ENCODE measurements around the gene PTPRO. TPM values are rescaled to one million over a fixed set of nuclear protein-coding genes. Genes with fewer than 3 reads are reported as not detected.

PTPRO gene
- total RNA-seq, 3 donors from 2014 or later: 11.0 to 39.9 (median 21.9) TPM

DNA sequence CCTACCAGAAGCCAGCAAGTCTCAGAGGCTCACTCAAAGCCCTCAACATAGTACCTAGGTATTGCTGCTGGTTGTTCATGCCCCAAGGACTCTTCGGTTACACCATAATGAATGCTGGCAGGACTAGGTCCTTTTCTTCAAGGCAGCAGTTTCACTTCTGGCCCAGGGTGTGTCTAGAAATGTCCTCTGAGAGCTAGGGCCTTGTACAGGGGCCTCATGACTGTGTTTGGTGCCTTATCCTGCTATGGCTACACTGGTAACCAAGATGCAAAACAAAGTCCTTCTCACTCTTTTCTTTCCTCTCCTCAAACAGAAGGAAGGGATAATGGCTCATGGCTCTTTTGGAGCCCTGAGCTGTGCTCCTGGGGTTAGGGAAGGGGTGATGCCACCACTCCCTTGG is 15.2 kb upstream of the PTPRO start:
- TF ChIP-seq, protein P1, sequence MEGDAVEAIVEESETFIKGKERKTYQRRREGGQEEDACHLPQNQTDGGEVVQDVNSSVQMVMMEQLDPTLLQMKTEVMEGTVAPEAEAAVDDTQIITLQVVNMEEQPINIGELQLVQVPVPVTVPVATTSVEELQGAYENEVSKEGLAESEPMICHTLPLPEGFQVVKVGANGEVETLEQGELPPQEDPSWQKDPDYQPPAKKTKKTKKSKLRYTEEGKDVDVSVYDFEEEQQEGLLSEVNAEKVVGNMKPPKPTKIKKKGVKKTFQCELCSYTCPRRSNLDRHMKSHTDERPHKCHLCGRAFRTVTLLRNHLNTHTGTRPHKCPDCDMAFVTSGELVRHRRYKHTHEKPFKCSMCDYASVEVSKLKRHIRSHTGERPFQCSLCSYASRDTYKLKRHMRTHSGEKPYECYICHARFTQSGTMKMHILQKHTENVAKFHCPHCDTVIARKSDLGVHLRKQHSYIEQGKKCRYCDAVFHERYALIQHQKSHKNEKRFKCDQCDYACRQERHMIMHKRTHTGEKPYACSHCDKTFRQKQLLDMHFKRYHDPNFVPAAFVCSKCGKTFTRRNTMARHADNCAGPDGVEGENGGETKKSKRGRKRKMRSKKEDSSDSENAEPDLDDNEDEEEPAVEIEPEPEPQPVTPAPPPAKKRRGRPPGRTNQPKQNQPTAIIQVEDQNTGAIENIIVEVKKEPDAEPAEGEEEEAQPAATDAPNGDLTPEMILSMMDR (IDR thresholded peaks at IDR 0.05): no peak
- no peak for ATAC-seq
- H3K9me3 ChIP-seq: no peaks in the 10 kb centered on the region
- no peaks in the 10 kb centered on the region for H3K36me3 ChIP-seq (ENCODE audit: low read depth)
- no peaks in the 10 kb centered on the region for H3K4me1 ChIP-seq (ENCODE audit: low read depth)
- H3K4me3 ChIP-seq: no peak overlapping the region
- intact Hi-C loops (cut with DNase I, micrococcal nuclease): no loop called here
- DNase-seq: no peak

DNA sequence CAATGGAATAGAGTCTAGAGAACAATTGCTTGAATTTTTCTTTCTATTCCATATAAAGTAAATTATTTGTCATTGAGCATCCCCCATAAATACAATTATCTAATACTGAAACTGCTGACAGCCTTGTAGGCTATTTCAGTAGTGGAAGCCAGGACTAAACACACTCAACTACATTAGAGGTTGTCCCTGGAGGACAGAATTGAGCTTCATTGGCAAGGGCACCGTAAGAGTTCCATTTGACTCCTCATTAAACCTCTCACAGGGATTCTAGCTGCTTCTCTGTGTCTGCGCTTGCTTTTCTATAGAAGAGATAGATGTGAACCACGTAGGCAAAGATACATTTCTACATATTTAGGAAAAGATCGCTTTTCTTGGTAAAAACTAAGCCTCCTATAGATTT is 3.5 kb upstream of the PTPRO start:
- TF ChIP-seq, protein P1 (IDR thresholded peaks at IDR 0.05): no peak
- Histone ChIP-seq H3K4me3 (no peak overlapping the region), H3K36me3 (ENCODE audit: low read depth) (no peaks in the 10 kb centered on the region), H3K9me3 (no peaks in the 10 kb centered on the region), H3K4me1 (ENCODE audit: low read depth) (no peaks in the 10 kb centered on the region)
- intact Hi-C loops (cut with DNase I, micrococcal nuclease): no loop called here
- ATAC-seq (no peak), DNase-seq (no peak)

DNA sequence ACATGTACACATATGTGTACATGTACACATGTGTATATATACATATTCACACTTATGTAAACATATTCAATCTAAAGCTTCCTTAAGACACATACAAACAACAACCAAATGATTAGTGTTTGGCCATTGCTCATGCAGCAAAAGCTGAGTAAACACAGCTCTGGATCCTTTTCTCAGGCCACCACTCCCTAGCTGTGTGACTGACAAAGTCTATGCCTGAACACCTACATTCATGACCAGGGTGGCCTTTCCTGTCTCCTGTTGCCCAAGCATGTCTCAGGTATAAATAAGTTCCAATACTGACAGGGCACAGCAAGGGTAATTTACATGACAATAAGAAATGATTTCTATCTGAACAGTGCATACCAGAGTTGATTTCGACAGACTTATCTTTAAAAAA is 1.4 kb upstream of the PTPRO start:
- ATAC-seq: no peak

DNA sequence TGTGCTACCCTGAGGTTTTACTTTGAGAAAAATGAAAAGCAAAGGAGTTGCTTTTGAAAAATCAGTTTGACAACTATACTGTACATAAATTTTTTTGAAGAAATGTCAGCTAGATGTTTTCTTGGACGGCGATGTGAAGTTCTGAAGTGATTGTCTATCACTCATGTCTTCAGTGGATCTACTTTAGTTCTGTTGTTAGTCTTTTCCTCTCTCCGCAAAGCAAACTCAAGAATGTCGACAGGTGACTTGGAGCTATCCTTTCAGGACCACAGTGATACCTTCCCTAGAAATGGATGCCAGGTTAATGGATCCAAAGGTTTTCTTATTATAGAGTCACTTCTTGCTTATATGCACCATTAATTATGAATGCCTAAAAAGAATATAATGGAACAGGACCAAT is 1.2 kb downstream of the PTPRO start:
- DNase-seq: no peak
- no peaks in the 10 kb centered on the region for H3K4me1 ChIP-seq (ENCODE audit: low read depth)
- ATAC-seq: no peak
- intact Hi-C loops (cut with DNase I, micrococcal nuclease): no loop called here
- H3K4me3 ChIP-seq: no peak overlapping the region
- TF ChIP-seq, protein P1 (IDR thresholded peaks at IDR 0.05): no peak
- no peaks in the 10 kb centered on the region for H3K36me3 ChIP-seq (ENCODE audit: low read depth)
- H3K9me3 ChIP-seq: no peaks in the 10 kb centered on the region

More for the DNA sequence above, 1.4 kb upstream of the PTPRO start:
- Histone ChIP-seq H3K4me1 (ENCODE audit: low read depth) (no peaks in the 10 kb centered on the region), H3K9me3 (no peaks in the 10 kb centered on the region), H3K4me3 (no peak overlapping the region), H3K36me3 (ENCODE audit: low read depth) (no peaks in the 10 kb centered on the region)
- intact Hi-C loops (cut with DNase I, micrococcal nuclease): no loop called here
- TF ChIP-seq, protein P1 (IDR thresholded peaks at IDR 0.05): no peak
- DNase-seq: no peak

DNA sequence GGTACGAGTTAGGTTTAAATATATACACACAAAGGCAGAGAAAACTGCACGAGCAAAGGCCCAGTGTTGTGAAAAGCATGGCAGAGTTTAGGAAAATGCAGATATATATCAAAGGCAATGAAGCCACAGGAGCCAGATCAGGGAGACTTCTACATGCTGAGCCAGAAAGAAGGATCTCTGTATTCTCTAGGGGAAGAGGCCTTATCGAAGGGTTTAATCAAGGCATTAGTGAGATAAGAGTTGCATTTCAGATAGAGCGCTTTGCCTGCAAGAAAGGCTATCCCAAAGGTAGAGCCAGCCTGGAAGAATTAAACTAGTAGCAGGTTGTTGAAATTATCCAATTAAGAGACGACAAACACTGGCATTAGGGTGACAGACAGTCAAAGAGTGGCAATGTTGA is 7.6 kb downstream of the PTPRO start:
- Histone ChIP-seq H3K9me3 (no peaks in the 10 kb centered on the region), H3K4me3 (no peak overlapping the region), H3K4me1 (ENCODE audit: low read depth) (no peaks in the 10 kb centered on the region), H3K36me3 (ENCODE audit: low read depth) (no peaks in the 10 kb centered on the region)
- TF ChIP-seq, protein P1 (IDR thresholded peaks at IDR 0.05): no peak
- no peak for ATAC-seq
- intact Hi-C loops (cut with DNase I, micrococcal nuclease): no loop called here
- no peak for DNase-seq

DNA sequence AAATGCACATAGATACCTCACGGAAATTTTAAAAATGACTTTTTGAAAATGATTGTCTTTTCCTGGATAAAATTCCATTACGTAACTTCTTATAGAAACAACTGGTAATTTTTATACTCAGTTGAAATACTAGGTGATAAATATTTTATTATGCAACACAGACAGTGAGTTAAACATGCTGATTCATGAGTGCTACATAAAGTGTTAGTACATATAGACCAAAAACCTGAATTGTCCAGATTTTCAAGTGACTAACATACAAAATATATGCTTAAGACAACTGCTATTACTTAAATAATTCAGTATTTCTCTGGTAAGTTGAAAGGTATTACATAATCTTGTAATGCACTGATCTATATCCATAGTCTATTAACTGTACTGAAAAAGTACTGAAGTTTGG is 11.9 kb downstream of the PTPRO start:
- intact Hi-C loops (cut with DNase I, micrococcal nuclease): no loop called here
- ATAC-seq (no peak), DNase-seq (no peak)
- Histone ChIP-seq H3K9me3 (no peaks in the 10 kb centered on the region), H3K4me3 (no peak overlapping the region), H3K4me1 (ENCODE audit: low read depth) (no peaks in the 10 kb centered on the region), H3K36me3 (ENCODE audit: low read depth) (no peaks in the 10 kb centered on the region)
- TF ChIP-seq, protein P1 (IDR thresholded peaks at IDR 0.05): no peak

Measured in mucosa of descending colon (tissue), 3 donors.